Body of pancreas (tissue), 4 donors: ENCODE measurements around the gene FSTL1.

Source experiments
- CTCF ChIP-seq, 7 experiments: fragments of 450-650 bp in 4 of 7; fragments of 200-600 bp in 3 of 7; sonication (generic) in 3 of 7; IDR thresholded peaks; one replicate each; pipeline ENCODE4 v1.5.1; 2016 to 2019; ENCODE audit warnings: antibody characterized with exemption in 7 of 7
- POLR2A ChIP-seq, 3 donors: fragments of 450-650 bp; IDR thresholded peaks; one replicate each; pipeline ENCODE4 v1.6.1; 2016; ENCODE audit warnings: antibody characterized with exemption in 3 of 3, mild to moderate bottlenecking in 2 of 3

DNA sequence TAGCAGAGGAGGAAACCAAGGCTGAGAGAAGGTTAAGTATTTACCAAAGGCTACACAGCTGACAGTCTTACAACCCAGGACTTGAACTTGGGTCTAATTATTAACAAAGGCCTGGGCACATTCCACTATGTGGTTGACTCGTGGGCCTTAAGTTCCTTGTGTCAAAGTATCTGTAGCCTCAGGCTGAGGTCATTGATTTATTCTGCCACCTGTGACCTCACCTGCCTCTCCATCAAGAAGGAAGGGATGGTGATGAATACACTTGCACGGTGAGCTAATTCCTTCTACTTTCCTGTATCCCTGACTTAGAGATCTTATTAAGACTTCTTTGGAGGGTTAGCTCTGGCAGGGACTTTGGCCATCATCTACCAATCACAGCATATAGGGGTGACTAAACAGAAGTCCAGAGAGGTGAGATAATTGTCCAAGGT is 81.7 kb downstream of the FSTL1 start:
- TF ChIP-seq POLR2A (IDR thresholded peaks at IDR 0.05) (no peak), CTCF (IDR thresholded peaks at IDR 0.05) (no peak)
